Fibroblast of lung (primary cell): ENCODE results near the gene SNX21. TPM values are rescaled to one million over a fixed set of nuclear protein-coding genes. Genes with fewer than 3 reads are reported as not detected.

Experiments
- DNase-seq, 2 donors: peaks; one replicate each; pipeline versions ENCODE4 v3.0.0 to v3.0.0-alpha.2; 2010; ENCODE audit warnings: low read depth in 2 of 2
- H2AFZ ChIP-seq: 2 replicates; pipeline ENCODE4 v1.5.1; 2012; ENCODE audit warnings: low read length, control low read depth, inconsistent platforms
- H3K27ac ChIP-seq: 2 replicates; pipeline ENCODE4 v1.5.1; 2011; ENCODE audit warnings: low read length, control low read depth; ENCODE audit not compliant: insufficient read depth
- H3K27me3 ChIP-seq: 2 replicates; pipeline ENCODE4 v1.5.1; 2011; ENCODE audit warnings: mild to moderate bottlenecking, low read length; ENCODE audit not compliant: control insufficient read depth, insufficient read depth
- H3K36me3 ChIP-seq: 2 replicates; pipeline ENCODE4 v1.5.1; 2011; ENCODE audit warnings: low read length; ENCODE audit not compliant: control insufficient read depth, insufficient read depth
- H3K4me1 ChIP-seq: 2 replicates; pipeline ENCODE4 v1.5.1; 2011; ENCODE audit warnings: low read length; ENCODE audit not compliant: control insufficient read depth, insufficient read depth; ENCODE audit errors: extremely low read depth
- H3K4me2 ChIP-seq: 2 replicates; pipeline ENCODE4 v1.5.1; 2011; ENCODE audit warnings: low read length, control low read depth; ENCODE audit not compliant: insufficient read depth; ENCODE audit errors: extremely low read depth
- H3K4me3 ChIP-seq, 4 experiments: fragments of 200-600 bp in 1 of 4; sonication (generic) in 1 of 4; replicated peaks in 1 of 4; 2 replicates each; pipeline ENCODE4 v1.5.1; 2011 to 2016; ENCODE audit warnings: low read length in 4 of 4, low read depth in 3 of 4, mild to moderate bottlenecking in 3 of 4, control low read depth in 2 of 4, inconsistent platforms in 1 of 4, mixed read lengths in 1 of 4; ENCODE audit not compliant: insufficient read depth in 1 of 4; ENCODE audit errors: control extremely low read depth in 1 of 4
- H3K79me2 ChIP-seq: 2 replicates; pipeline ENCODE4 v1.5.1; 2012; ENCODE audit warnings: mild to moderate bottlenecking, low read length, inconsistent platforms; ENCODE audit not compliant: control insufficient read depth, insufficient read depth
- H3K9ac ChIP-seq: 2 replicates; pipeline ENCODE4 v1.5.1; 2011; ENCODE audit warnings: mild to moderate bottlenecking, low read length, control low read depth; ENCODE audit not compliant: insufficient read depth
- H3K9me3 ChIP-seq: 2 replicates; pipeline ENCODE4 v1.5.1; 2012; ENCODE audit warnings: low read depth, low read length; ENCODE audit not compliant: control insufficient read depth, insufficient read depth
- H4K20me1 ChIP-seq: 2 replicates; pipeline ENCODE4 v1.5.1; 2011; ENCODE audit warnings: low read length; ENCODE audit not compliant: control insufficient read depth, insufficient read depth; ENCODE audit errors: extremely low read depth
- CTCF ChIP-seq, 2 donors: IDR thresholded peaks in 1 of 2; conservative IDR thresholded peaks in 1 of 2; 1 replicate in 1 of 2; 2 replicates in 1 of 2; pipeline ENCODE4 v1.5.1; 2011 to 2012; ENCODE audit warnings: low read length in 2 of 2, control low read depth in 1 of 2, inconsistent platforms in 1 of 2, low read depth in 1 of 2, mild to moderate bottlenecking in 1 of 2
- EZH2 ChIP-seq: IDR thresholded peaks from 2 replicates; pipeline ENCODE4 v1.5.1; 2012; ENCODE audit warnings: low read length, control low read depth, mild to moderate bottlenecking; ENCODE audit errors: missing control alignments
- polyA plus RNA-seq, 2 donors: library from polyadenylated mRNA; depleted of rRNA in 1 of 2; stranded (reverse) in 1 of 2; unstranded in 1 of 2; fragments of >200 nt; gene quantifications; 2 replicates each; pipeline ENCODE4 v1.2.1, GENCODE V29; 2011 to 2012; ENCODE audit warnings: missing spikeins in 1 of 2
- total RNA-seq: library from RNA; depleted of rRNA; stranded (reverse); fragments of >200 nt; gene quantifications from 2 replicates; pipeline ENCODE4 v1.2.1, GENCODE V29; 2014

The SNX21 gene
- total and polyA plus RNA-seq, 2 donors (not counting 1 experiment from before 2014, with no cell fraction given) = 21.8 to 101 TPM

- Histone ChIP-seq H2AFZ (no peak overlapping the region), H3K79me2 (no peaks in the 10 kb centered on the region), H3K4me1 (peaks cover 2% of the 10 kb centered on the region), H3K4me3 (no peak overlapping the region), H3K9me3 (no peaks in the 10 kb centered on the region), H3K36me3 (peaks cover 5% of the 10 kb centered on the region), H3K4me2 (no peak overlapping the region), H3K9ac (no peak overlapping the region), H3K27me3 (no peaks in the 10 kb centered on the region), H3K27ac (no peak overlapping the region), H4K20me1 (no peaks in the 10 kb centered on the region)
- TF ChIP-seq EZH2 (no peak), CTCF (conservative IDR thresholded peaks at IDR 0.05 in 1 of 2, IDR thresholded peaks at IDR 0.05 in 1 of 2; ENCODE audit: low read depth in 1 of 2, low read length in 2 of 2) (no peak)
- no peak for DNase-seq
Measured at GRCh38 chr20:45874576-45874975, 41.0 kb downstream of the SNX21 start.

- H3K9ac ChIP-seq = no peak overlapping the region
- no peaks in the 10 kb centered on the region for H3K9me3 ChIP-seq
- H3K27ac ChIP-seq = no peak overlapping the region
Measured at GRCh38 chr20:45878076-45878761, 44.6 kb downstream of the SNX21 start.

More at GRCh38 chr20:45878076-45878761, 44.6 kb downstream of the SNX21 start:
- TF ChIP-seq EZH2 (no peak), CTCF (conservative IDR thresholded peaks at IDR 0.05 in 1 of 2, IDR thresholded peaks at IDR 0.05 in 1 of 2; ENCODE audit: low read depth in 1 of 2, low read length in 2 of 2) (no peak)
- DNase-seq = no peak
- Histone ChIP-seq H3K4me1 (peaks cover 2% of the 10 kb centered on the region), H3K27me3 (no peaks in the 10 kb centered on the region), H3K4me2 (no peak overlapping the region), H3K4me3 (no peak overlapping the region), H3K36me3 (peaks cover 8% of the 10 kb centered on the region), H2AFZ (no peak overlapping the region), H3K79me2 (peaks cover 6% of the 10 kb centered on the region), H4K20me1 (no peaks in the 10 kb centered on the region)
